NCI-H748 (cell line): ENCODE results near the gene ACE.

Experiments used
- DNase-seq: peaks from one replicate; lab custom pipeline; 2025; ENCODE audit not compliant: unreplicated experiment; lab: John Stamatoyannopoulos, UW

The ACE gene

DNA sequence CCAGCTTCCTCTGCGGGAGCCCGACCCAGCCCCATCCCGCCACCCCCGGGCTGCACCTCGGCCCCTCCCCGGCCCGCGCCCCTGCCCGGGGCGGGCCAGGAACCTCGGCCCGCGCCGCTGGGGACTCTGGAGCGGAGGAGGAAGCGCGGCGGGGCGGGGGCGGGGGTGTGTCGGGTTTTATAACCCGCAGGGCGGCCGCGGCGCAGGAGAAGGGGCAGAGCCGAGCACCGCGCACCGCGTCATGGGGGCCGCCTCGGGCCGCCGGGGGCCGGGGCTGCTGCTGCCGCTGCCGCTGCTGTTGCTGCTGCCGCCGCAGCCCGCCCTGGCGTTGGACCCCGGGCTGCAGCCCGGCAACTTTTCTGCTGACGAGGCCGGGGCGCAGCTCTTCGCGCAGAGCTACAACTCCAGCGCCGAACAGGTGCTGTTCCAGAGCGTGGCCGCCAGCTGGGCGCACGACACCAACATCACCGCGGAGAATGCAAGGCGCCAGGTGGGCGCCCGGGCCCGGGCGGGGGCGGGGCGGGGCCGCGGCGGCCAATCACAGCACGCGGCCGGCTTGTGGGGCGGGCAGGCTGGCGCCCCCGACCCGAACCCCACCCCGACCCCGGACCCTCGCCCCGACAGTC is at the start of gene ACE:
Gene ACE (plus strand): TSS at position 208 of the 626 bp plus-strand sequence. CDS start 34 bp downstream, at position 242.
- peak; percentile 91 for DNase-seq

DNA sequence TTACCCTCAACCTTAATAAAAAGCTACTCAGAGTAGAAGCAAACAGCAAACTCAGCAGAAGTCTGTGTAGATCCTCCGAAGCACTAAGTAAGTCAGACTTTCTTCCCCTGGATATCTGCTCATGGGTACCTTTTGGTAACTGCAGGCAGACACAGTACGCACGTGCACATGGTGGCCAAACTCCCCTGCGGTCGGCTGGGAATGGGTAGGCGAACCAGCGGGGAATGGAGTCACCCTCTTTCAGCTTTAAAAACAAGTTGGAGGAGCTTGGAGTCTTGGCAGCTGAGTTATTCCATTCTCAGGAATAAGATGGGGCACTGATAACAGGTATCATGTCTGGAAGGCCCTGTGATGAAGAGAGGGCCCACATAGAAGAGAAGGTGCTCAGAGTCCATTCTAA is 47.1 kb upstream of the ACE start:
- DNase-seq: no peak

DNA sequence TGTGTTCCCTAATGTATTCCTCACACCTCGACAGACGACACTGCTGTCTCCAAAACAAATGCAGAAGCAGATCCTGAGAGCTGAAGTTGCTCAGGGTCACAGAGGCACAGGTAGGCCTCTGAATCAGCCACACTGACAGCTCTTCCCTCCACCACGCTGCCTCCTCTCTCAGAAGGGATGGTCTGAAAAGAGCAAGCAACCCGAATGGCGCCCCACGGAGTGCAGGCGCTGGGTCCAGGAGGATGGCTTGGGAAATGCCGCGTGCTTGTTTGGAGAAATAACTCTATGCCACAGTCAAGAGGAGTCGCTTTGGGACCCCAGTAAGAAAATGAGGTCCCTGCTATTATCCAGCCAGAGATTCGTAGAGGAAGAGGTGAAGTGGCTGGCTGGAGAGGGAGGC is 46.6 kb upstream of the ACE start:
- DNase-seq: no peak

DNA sequence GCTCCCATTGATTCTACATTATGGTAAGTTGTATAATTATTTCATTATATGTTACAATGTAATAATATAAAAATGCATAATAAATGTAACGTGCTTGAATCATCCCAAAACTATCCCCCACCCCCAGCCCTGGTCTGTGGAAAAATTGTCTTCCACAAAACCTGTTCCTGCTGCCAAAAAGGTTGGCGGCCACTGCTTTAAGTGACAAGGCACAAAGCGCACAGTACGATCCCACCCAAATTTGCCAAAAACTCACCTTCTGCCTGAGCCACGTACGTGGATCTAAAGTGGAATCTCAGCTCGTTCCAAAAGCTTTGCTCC is 45.3 kb upstream of the ACE start:
- DNase-seq: no peak

DNA sequence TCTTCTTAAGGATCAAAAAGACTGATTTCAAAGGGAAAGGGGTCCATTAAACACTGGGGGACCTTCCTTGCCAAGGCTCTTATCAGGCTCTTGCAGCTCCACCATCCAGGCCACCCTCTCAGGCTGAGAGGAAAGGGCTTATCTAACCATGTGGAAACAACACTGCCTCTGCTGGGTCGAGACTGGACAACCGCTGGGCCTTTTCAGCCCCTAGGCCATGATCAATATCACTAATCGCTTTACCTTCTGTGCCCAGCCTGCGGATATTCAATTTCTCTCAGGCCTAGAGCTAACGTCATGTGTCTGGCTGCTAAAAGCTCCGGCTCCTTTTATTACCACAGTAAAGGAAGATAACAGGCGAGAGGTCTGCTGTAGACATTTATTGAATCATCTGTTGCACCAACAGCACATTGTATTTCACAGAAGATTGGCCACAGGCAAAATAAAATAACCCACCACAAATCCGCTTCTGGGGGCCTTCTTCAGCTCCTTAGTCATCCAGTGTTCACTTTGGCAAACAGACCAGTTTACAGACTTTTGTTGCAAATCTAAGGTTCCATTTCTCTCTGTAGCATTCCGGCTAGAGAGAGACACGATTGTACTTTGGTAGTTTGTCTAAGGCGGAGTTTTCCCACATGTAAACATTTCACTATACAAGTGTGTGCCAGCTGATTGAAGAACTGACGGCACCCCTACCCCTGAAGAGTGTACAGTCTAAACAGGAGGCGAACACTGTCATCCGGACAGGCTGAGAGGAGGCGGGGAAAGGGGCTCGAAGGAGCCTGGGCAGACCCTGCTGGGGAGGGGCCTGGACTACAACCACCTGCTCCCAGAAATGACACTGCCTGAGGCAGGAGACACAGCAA is 44.7 kb upstream of the ACE start:
- DNase-seq: peak; percentile 22

DNA sequence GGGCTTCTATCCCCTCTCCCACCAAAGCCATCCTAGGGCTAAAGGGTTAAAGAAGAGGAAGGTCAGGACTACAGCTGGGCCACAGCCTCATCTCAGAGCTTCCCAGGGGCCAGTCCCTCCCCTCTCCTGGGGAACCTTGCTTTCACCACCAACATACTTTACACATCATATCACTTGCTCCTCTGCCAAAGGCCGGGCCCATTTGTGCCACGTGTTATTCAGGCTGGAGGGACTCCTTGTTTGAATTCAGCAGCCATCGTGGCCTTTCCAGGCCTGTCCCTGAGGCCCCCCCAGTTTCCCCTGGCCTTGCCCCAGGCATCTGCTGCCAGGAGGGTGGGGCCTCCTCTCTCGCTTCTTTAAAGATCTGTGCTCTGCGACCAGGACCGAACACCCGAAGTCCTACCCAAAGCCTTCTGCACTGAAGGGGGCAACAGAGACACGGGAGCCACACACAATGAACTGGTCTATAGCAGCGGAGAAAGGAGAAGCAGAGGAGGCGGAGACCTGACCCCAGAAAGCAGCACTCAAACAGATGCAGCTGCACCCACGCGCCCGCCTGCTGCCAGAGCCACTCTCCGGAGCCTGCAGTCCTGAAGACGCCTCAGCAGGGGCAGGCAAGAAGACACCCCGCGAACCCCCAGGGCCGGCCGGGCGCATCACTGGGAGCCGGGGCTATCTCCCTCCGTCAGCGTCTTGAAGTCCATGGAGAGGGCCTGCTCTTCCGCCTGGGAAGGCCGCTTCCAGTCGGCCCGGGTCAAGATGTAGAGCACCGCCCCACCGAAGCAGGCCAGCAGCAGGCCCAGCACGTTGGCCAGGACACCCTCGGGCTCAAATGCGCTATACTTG is 42.9 kb upstream of the ACE start:
- DNase-seq: no peak

DNA sequence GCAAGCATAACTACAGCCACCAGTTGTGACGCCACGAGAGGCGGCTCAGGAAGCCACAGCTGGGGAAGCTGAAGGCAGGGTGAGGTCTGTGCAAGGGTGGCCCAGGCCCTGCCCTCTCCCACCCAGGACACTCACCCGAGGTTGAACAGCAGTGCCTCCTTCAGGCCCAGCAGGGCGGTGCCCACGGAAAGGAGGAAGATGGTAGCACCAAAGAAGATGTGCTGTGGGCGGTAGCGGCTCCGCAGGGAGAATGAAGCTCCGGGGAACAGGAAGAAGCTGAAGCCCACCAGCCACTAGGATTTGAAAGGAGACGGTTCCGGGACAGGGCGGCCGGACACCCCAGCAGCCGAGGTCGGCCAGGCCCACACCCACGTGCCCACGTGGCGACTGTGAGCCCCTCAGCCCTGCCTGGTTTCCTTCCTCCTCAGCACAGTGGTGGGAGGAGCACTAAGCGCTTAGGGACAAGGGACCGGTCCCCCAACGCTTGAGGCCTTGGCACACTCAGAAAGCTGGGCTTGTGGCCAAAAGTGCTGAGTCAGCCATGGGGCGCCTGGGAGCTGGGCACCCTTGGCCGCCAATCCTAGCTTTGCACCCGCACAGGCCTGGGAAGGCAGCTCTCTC is 41.8 kb upstream of the ACE start:
- DNase-seq: no peak

DNA sequence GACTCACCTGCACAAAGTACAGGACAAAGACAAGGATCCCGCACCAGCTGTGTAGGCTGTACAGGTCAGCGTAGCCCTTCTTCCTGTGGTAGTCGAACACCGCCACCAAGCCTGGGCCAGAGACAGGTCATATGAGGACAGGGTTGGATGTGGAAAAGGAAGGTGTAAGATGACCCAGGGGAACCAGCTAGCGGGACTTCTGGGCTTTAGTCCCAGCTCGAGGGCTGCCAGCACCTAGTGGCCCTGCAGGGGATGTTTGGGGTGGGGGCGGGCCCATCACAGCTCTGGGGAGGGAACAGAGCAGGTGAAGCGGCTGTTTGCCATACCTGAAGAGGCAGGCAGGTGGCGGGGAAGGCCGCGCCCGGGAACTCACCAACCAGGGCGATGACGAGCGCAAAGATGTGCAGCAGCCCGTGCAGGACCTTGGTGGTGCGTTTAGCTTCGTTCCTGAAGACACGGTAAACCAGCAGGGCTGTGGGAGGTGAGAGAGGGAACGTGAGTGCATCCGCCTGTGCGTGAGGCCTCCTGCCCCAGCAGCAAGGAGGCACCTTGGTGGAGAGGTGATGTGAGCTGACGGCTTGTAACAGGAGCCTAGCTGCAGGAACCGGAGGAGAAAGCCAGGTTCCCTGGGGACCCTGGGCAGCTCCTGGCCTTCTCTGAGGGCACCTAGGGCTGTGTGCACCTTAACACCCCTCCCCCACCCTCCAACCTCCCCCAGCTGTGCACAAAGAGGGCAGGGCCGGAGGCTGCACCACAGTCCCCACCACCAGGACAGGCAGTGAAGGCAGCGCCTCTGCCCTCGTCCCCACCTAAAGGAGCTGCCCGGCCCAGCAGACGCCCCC is 41.0 kb upstream of the ACE start:
- peak; percentile 38 for DNase-seq

DNA sequence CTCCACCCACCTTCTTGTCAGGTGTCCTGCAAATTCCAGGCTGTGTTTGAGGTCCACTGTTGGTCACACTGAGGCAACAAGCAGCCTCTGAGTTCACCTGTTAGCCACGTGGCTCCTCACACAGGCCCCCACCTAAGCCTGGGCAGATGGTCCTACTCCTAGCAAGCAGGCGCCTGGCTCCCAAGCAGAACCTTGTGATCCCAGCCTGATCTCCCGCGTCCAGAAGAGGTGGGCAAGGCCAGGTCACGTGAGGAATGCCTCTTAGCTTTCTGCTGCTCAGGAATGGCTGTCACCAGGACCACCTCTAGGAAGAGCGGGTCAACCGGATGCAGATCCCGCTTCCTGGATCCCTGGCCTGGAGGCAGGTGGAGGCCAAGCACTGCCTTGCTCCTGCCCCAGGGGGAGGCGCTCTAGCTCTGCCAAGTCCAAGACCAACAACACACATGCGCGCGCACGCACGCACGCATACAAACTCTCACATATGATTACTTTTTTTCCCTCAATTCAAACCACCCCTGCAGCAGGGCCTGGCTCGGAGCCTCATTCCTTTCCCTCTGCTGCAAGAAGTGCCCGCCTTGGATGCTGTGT is 40.2 kb upstream of the ACE start:
- DNase-seq: no peak

DNA sequence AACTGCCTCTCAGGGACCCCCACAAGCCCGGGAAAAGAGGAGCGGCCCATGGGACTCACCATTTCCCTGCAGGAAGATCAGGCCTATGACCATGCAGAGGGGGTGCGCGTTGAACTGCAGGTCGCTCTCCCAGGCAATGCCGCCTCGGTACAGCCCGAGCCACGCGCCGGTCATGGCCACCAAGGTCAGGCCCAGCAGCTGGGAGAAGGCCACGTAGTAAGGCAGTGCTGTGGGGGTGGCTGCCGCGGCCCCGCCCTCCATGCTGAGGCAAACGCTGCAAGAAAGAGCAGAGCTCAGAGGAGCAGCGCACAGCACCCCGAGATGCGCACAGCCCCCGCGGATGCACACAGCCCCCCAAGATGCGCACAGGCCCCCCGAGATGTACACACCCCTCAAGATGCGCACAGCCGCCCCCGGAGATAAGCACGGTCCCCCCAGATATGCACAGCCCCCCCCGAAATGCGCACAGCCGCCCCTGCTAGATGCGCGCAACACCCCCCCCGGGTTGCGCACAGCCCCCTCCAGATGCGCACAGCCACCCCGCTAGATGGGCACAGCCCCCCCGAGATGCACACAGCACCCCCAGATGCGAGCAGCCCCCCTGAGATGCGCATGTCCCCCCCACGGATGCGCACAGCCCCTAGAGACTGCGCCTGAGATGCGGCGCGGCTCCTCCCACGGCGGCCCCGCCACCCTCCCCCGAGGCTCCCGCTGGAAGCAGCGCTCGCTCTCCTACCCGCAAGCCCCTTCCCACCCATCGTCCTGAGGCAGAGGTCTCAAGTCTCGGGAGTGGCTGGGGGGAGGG is 39.4 kb upstream of the ACE start:
- no peak for DNase-seq

DNA sequence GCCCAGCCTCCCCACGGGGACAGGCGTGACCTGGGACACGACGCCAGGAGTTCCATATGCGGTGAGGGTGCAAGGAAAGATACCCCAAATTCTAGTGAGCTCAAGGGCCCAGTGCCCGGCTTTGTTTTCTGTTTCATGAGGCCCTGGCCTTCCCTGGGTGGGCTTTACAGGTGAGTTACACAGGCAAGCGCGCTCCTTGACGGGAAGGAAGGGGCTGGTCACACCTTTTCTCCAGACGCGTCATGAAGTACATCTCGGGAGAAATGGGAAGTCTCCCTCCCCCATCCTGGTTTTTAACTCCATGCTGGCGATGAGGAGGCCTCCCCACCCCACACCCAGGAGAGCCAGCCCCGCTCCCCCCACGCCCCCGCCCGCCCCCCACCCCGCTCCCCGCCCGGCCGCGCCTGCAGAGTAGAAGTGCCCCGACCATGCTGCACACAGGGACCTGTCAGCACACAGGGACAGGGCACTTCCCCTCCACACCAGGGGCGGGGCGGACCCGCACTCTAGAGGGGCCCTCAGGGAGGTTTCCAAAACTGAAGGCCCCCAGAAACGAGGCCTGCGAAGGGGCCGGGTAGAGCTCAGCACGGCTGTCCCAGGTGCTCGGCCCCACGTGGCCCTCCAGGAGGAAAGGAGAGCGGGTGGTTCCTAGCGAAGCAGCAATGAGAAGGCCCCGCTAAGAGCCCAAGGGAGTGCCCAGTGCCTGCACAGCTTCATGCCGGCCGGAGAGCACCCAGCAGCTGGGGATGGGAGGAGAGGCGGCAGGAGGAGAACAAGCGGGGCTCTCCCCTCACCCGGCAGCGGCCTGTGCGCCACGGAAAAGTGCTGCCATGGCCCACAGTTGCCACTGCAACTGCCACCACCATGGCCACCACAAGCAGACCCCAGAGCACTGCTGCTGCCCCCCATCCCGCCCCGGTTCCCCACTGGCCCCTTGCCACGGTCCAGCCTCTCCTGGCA is 38.5 kb upstream of the ACE start:
- DNase-seq: no peak

DNA sequence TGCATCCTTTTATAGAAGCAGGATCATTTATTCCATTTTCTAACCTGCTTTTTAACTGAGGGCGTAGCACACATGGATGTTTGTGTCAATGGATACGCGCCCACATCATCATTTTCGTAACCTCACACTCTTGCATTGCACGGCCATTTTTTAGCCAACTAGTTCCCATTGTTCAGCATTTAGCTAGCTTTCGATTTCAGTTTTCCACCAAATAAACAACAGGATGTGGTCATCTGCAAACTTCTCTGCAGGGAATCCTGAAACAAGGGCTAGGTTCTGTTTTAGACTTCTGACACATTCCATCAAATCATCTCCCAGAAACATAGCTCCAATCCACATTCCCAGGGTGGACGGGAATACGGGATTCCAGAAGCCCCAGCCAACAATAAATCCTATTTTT is 37.2 kb upstream of the ACE start:
- DNase-seq: no peak

DNA sequence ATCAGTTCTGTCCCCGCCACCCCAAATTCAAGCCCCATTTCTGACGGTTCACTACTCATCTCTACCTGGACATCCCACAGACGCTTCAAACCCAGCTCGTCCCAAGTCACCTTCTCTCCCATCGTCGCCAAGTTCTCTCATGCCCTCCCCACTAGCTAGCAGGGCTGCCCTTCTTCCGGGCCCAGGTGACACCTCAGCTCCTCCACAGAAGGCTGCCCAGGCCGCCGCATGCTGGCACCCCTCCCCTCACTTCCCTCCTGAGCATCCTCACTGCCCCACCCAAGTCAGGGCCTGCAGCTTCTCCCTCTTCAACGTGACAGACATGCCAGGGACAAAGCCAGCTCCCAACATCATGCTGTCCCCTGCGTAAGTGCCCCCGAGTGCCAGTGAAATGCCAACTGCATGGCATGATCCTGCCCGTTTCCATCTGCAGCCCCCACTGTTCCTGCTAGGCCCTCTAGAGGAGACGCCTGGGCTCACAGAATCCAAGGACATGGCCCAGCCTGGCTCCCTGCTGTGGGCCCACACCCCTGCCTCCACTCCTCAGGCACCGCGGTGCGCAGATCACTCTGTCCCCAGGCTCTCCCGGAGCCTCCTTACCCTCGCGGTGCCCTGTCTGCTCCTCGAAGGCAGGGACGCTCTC is 36.6 kb upstream of the ACE start:
- DNase-seq: no peak

DNA sequence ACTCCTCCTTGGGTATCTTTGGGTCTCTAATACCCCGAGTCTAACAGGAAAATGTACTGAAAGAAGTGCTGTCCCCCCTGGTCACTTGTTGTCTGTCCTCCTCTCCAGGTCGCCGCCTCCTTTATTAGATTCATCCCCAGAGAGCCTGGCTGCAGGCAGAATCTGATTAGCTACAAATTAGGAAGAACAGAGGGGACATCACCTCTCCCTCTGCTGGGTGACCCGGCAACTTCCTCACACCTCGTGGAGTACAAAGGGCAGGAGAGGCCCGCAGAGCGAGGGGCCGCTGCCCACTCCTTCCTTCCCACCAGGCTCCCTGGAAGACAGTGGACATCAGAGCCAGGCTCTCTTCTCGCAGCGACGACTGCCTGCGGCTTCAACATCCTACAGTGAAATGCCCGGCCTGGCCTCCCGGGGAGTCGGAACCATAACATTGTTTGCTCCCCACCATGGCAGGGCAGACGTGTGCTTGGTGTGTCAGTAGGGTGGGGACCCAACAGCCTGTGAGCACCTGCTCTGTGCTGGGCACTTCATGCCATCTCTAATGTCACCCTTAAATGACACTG is 36.0 kb upstream of the ACE start:
- DNase-seq: no peak

DNA sequence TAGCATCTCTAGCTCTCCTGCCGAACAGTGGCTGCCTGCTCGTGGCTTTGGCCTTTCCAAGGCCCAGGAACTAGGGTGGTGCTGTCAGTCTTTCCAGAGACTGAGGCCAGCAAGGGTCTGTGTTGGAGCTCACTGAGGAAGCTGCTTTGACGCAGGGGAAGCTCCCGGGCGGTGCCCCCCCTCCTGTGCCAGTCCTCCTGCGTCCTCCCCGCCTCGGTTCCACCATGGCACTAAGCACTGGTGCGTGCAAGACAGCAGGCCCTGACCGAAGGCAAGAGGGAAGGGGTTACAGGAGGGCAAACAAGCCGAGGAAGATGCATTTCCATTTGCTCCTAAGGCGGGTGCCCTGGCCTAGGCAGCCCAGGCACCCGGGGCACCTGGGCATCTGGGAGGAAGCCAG is 35.2 kb upstream of the ACE start:
- DNase-seq: no peak

DNA sequence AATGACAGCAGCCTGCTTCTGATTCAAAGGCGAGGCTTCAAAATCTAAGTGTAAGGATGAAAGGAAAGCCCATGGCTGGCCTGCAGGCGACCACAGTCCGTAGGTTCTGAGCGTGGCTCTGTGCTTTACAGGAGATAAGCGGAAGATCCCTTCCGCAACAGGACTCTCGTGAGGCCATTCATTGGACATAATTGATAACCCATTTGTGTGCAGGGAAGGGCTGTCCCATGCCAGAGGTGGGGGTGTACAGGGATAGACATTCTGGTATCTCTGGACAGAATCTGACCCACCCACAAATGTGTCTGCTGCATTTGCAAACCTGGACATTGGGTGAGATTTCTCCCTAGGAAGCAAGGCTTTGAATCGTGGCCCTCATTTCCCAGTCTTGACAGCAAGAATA is 34.8 kb upstream of the ACE start:
- no peak for DNase-seq

DNA sequence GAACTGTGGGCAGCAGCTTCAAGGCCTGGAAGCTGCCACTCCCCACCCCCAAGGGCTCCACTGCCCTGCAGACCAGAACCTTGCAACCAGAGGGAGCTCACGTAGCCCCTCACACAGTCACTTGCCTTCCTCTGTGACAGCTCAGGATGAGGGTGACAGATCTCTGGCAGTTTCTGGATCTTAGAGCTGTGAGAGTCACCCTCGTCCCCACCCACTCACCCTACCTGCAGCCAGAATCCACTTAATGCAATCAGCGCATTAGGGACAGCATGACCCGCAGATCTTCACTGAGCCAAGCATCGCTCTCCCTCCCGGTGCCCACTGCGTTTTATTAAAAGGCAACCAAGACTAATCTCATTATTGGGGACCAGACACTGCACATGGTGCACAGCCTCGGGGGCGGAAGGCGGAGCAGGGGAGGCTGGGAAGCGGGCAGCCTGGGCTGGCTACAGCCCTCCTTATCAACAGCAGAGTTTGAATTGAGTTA is 34.3 kb upstream of the ACE start:
- DNase-seq: no peak
